ENCODE measurements around the gene IKZF2. TPM values are rescaled to one million over a fixed set of nuclear protein-coding genes. Genes with fewer than 3 reads are reported as not detected.

The IKZF2 gene
- polyA plus RNA-seq, 1 donor (not counting 4 experiments of a cell fraction or from before 2014, with no cell fraction given): 8.2 TPM

DNA sequence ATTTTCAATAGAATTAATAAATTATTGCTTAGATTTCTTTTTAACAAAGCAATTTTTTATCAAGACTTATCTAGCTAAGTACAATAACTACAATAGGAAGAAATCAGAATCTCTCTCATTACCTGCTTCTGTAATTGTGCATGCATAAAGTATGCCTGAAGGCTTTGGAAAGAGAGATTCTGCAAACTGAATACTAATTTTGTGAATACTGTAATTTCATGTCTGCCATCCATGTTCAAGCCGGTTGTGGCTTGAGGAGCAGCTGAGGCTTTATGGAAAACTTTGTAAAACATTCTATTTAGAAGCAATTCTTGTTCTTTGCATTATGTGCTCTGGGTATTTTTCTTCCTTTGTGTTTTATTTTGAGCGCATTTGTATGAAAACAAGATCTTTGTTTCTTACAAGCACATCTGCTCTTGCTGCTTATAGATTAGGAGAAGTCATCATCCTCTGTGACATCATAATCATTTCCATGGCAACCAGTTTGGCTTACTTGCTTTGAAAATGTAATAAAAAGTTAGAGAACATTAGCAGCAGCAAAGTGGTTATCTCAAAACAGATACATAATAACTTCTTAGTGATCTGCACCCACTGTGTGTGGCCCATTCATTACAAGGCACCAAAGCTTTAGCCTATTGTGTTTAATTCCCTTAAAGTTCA lies 16.0 kb upstream of the IKZF2 start:
- no peak overlapping the region for H3K27ac ChIP-seq (ENCODE audit: control insufficient read depth, insufficient read depth, low read length)
- H3K4me2 ChIP-seq (ENCODE audit: control insufficient read depth, extremely low read depth, insufficient read depth, low read depth, low read length): no peak overlapping the region
- no peak overlapping the region for H2AFZ ChIP-seq (ENCODE audit: control insufficient read depth, low read length)
- dilution Hi-C loops (cut with MboI; ENCODE audit: extremely low pct_ligation_motif_present, low sequenced_read_pairs): no loop called here
- H3K9me3 ChIP-seq (ENCODE audit: control insufficient read depth, low read depth, low read length): no peaks in the 10 kb centered on the region
- H3K4me1 ChIP-seq (ENCODE audit: control insufficient read depth, extremely low read depth, insufficient read depth, low read length): peaks cover 5% of the 10 kb centered on the region
- DNase-seq (ENCODE audit: low read depth, low spot score) (no peak), FAIRE-seq (no peak)
- H3K27me3 ChIP-seq (ENCODE audit: control insufficient read depth, extremely low read depth, insufficient read depth, low read length): no peaks in the 10 kb centered on the region
- no peaks in the 10 kb centered on the region for H3K36me3 ChIP-seq (ENCODE audit: control insufficient read depth in 2 of 2, extremely low read depth in 1 of 2, insufficient read depth in 2 of 2, low read length in 2 of 2)
- H3K79me2 ChIP-seq (ENCODE audit: control insufficient read depth, insufficient read depth, low read length): no peaks in the 10 kb centered on the region
- H4K20me1 ChIP-seq (ENCODE audit: control insufficient read depth, extremely low read depth, insufficient read depth, low read length): no peaks in the 10 kb centered on the region
- no peaks in the 10 kb centered on the region for H3K9me1 ChIP-seq (ENCODE audit: control insufficient read depth, extremely low read depth, insufficient read depth, low read length)
- no peak overlapping the region for H3K9ac ChIP-seq (ENCODE audit: control insufficient read depth, extremely low read depth, insufficient read depth, low read length)
- TF ChIP-seq, protein P1, sequence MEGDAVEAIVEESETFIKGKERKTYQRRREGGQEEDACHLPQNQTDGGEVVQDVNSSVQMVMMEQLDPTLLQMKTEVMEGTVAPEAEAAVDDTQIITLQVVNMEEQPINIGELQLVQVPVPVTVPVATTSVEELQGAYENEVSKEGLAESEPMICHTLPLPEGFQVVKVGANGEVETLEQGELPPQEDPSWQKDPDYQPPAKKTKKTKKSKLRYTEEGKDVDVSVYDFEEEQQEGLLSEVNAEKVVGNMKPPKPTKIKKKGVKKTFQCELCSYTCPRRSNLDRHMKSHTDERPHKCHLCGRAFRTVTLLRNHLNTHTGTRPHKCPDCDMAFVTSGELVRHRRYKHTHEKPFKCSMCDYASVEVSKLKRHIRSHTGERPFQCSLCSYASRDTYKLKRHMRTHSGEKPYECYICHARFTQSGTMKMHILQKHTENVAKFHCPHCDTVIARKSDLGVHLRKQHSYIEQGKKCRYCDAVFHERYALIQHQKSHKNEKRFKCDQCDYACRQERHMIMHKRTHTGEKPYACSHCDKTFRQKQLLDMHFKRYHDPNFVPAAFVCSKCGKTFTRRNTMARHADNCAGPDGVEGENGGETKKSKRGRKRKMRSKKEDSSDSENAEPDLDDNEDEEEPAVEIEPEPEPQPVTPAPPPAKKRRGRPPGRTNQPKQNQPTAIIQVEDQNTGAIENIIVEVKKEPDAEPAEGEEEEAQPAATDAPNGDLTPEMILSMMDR (optimal IDR thresholded peaks at IDR 0.05 in 1 of 3, IDR thresholded peaks at IDR 0.05 in 1 of 3, conservative IDR thresholded peaks at IDR 0.05 in 1 of 3; ENCODE audit: extremely low read depth in 1 of 3, insufficient read depth in 2 of 3, low read length in 3 of 3): no peak
- TF ChIP-seq EZH2 (IDR thresholded peaks at IDR 0.05; ENCODE audit: low read length): no peak
- no peak overlapping the region for H3K4me3 ChIP-seq (ENCODE audit: control insufficient read depth in 2 of 3, extremely low read depth in 1 of 3, insufficient read depth in 2 of 3, low read depth in 1 of 3, low read length in 3 of 3)

DNA sequence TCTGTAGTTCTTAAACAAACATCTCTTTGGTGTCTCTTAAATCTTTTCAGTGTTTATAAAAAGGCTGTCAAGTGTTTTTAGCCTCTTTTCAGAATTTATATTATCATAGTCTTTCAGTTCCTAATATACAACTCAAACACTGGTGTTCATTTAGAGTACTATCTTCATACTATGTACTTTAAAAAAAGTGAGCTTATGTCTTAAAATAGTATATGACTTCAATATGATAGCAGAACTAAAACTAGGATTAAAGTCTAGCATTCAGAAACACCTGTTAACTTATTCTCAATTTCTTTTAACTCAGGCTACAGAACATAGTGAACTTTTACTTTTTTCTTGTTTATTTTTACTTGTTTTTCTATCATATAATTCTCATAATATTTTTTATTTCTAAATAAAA lies 14.7 kb upstream of the IKZF2 start:
- H3K4me3 ChIP-seq (ENCODE audit: control insufficient read depth in 2 of 3, extremely low read depth in 1 of 3, insufficient read depth in 2 of 3, low read depth in 1 of 3, low read length in 3 of 3): no peak overlapping the region
- TF ChIP-seq EZH2 (IDR thresholded peaks at IDR 0.05; ENCODE audit: low read length): no peak
- TF ChIP-seq, protein P1 (optimal IDR thresholded peaks at IDR 0.05 in 1 of 3, IDR thresholded peaks at IDR 0.05 in 1 of 3, conservative IDR thresholded peaks at IDR 0.05 in 1 of 3; ENCODE audit: extremely low read depth in 1 of 3, insufficient read depth in 2 of 3, low read length in 3 of 3): no peak
- H3K27ac ChIP-seq (ENCODE audit: control insufficient read depth, insufficient read depth, low read length): no peak overlapping the region
- H2AFZ ChIP-seq (ENCODE audit: control insufficient read depth, low read length): no peak overlapping the region
- no peaks in the 10 kb centered on the region for H3K27me3 ChIP-seq (ENCODE audit: control insufficient read depth, extremely low read depth, insufficient read depth, low read length)
- DNase-seq (ENCODE audit: low read depth, low spot score) (no peak), FAIRE-seq (no peak)
- no peak overlapping the region for H3K4me2 ChIP-seq (ENCODE audit: control insufficient read depth, extremely low read depth, insufficient read depth, low read depth, low read length)
- H3K9me3 ChIP-seq (ENCODE audit: control insufficient read depth, low read depth, low read length): no peaks in the 10 kb centered on the region
- H3K4me1 ChIP-seq (ENCODE audit: control insufficient read depth, extremely low read depth, insufficient read depth, low read length): peaks cover 14% of the 10 kb centered on the region
- H3K79me2 ChIP-seq (ENCODE audit: control insufficient read depth, insufficient read depth, low read length): no peaks in the 10 kb centered on the region
- H4K20me1 ChIP-seq (ENCODE audit: control insufficient read depth, extremely low read depth, insufficient read depth, low read length): no peaks in the 10 kb centered on the region
- no peaks in the 10 kb centered on the region for H3K9me1 ChIP-seq (ENCODE audit: control insufficient read depth, extremely low read depth, insufficient read depth, low read length)
- H3K36me3 ChIP-seq (ENCODE audit: control insufficient read depth in 2 of 2, extremely low read depth in 1 of 2, insufficient read depth in 2 of 2, low read length in 2 of 2): no peaks in the 10 kb centered on the region
- dilution Hi-C loops (cut with MboI; ENCODE audit: extremely low pct_ligation_motif_present, low sequenced_read_pairs): no loop called here
- no peak overlapping the region for H3K9ac ChIP-seq (ENCODE audit: control insufficient read depth, extremely low read depth, insufficient read depth, low read length)

Measured in keratinocyte (primary cell).